SIG-M5 treated with dmso at 0.1 percent for 504 hours (cell line): ENCODE measurements around the gene SH3GLB1.
"Not testable (repeated sequence)": the region's sequence is repeated elsewhere in the genome, so short reads cannot be mapped to it uniquely, and the experiment has no call there.

Experiments
- DNase-seq: peaks from one replicate; lab custom pipeline; 2025; ENCODE audit not compliant: unreplicated experiment; lab: John Stamatoyannopoulos, UW

The SH3GLB1 gene

GRCh38 chr1:86704458-86704971 is at the start of gene SH3GLB1:
TSS of gene SH3GLB1 (plus strand) at chr1:86704576. CDS start at chr1:86704900, 324 bp downstream.
- DNase-seq, result peak; percentile 76

GRCh38 chr1:86658381-86658780 is 46.0 kb upstream of the SH3GLB1 start:
- not testable (repeated sequence) for DNase-seq

GRCh38 chr1:86666368-86666767 is 38.0 kb upstream of the SH3GLB1 start:
- no peak for DNase-seq

GRCh38 chr1:86687595-86687994 is 16.8 kb upstream of the SH3GLB1 start:
- peak; percentile 5 for DNase-seq

- no peak for DNase-seq
Observed at GRCh38 chr1:86692641-86693040, 11.7 kb upstream of the SH3GLB1 start.

- no peak for DNase-seq
Observed at GRCh38 chr1:86695400-86695799, 9.0 kb upstream of the SH3GLB1 start.

- no peak for DNase-seq
Observed at GRCh38 chr1:86696522-86696921, 7.9 kb upstream of the SH3GLB1 start.

GRCh38 chr1:86699186-86699585 is 5.2 kb upstream of the SH3GLB1 start:
- no peak for DNase-seq

- no peak for DNase-seq
Observed at GRCh38 chr1:86701731-86702130, 2.6 kb upstream of the SH3GLB1 start.

- not testable (repeated sequence) for DNase-seq
Observed at GRCh38 chr1:86702954-86703494, 1.4 kb upstream of the SH3GLB1 start.

GRCh38 chr1:86703696-86704457 is 499 bp upstream of the SH3GLB1 start:
- DNase-seq, result no peak

- peak; percentile 58 for DNase-seq
Observed at GRCh38 chr1:86704972-86705664, 742 bp downstream of the SH3GLB1 start.

- no peak for DNase-seq
Observed at GRCh38 chr1:86705665-86705985, 1.2 kb downstream of the SH3GLB1 start.

GRCh38 chr1:86706018-86706635 is 1.8 kb downstream of the SH3GLB1 start:
- no peak for DNase-seq

GRCh38 chr1:86708920-86709319 is 4.5 kb downstream of the SH3GLB1 start:
- no peak for DNase-seq

- no peak for DNase-seq
Observed at GRCh38 chr1:86712088-86712860, 7.9 kb downstream of the SH3GLB1 start.

- no peak for DNase-seq
Observed at GRCh38 chr1:86713477-86713876, 9.1 kb downstream of the SH3GLB1 start.

GRCh38 chr1:86714159-86714558 is 9.8 kb downstream of the SH3GLB1 start:
- no peak for DNase-seq

- no peak for DNase-seq
Observed at GRCh38 chr1:86714561-86715244, 10.3 kb downstream of the SH3GLB1 start.

- DNase-seq, result no peak
Observed at GRCh38 chr1:86718786-86719185, 14.4 kb downstream of the SH3GLB1 start.
